ENCODE measurements around the gene ZNF385A. TPM values are rescaled to one million over a fixed set of nuclear protein-coding genes. Genes with fewer than 3 reads are reported as not detected.

Gene ZNF385A
- total and polyA plus RNA-seq, 2 of the 13 experiments (the other 11 are each of a cell fraction or from before 2014, with no cell fraction given) = 0.44 to 0.67 TPM

- TF ChIP-seq, protein P1, sequence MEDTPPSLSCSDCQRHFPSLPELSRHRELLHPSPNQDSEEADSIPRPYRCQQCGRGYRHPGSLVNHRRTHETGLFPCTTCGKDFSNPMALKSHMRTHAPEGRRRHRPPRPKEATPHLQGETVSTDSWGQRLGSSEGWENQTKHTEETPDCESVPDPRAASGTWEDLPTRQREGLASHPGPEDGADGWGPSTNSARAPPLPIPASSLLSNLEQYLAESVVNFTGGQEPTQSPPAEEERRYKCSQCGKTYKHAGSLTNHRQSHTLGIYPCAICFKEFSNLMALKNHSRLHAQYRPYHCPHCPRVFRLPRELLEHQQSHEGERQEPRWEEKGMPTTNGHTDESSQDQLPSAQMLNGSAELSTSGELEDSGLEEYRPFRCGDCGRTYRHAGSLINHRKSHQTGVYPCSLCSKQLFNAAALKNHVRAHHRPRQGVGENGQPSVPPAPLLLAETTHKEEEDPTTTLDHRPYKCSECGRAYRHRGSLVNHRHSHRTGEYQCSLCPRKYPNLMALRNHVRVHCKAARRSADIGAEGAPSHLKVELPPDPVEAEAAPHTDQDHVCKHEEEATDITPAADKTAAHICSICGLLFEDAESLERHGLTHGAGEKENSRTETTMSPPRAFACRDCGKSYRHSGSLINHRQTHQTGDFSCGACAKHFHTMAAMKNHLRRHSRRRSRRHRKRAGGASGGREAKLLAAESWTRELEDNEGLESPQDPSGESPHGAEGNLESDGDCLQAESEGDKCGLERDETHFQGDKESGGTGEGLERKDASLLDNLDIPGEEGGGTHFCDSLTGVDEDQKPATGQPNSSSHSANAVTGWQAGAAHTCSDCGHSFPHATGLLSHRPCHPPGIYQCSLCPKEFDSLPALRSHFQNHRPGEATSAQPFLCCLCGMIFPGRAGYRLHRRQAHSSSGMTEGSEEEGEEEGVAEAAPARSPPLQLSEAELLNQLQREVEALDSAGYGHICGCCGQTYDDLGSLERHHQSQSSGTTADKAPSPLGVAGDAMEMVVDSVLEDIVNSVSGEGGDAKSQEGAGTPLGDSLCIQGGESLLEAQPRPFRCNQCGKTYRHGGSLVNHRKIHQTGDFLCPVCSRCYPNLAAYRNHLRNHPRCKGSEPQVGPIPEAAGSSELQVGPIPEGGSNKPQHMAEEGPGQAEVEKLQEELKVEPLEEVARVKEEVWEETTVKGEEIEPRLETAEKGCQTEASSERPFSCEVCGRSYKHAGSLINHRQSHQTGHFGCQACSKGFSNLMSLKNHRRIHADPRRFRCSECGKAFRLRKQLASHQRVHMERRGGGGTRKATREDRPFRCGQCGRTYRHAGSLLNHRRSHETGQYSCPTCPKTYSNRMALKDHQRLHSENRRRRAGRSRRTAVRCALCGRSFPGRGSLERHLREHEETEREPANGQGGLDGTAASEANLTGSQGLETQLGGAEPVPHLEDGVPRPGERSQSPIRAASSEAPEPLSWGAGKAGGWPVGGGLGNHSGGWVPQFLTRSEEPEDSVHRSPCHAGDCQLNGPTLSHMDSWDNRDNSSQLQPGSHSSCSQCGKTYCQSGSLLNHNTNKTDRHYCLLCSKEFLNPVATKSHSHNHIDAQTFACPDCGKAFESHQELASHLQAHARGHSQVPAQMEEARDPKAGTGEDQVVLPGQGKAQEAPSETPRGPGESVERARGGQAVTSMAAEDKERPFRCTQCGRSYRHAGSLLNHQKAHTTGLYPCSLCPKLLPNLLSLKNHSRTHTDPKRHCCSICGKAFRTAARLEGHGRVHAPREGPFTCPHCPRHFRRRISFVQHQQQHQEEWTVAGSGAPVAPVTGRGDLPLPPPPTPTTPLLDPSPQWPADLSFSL (CRISPR knock-in tag; IDR thresholded peaks at IDR 0.05) = no peak
- TF ChIP-seq SRSF4 (IDR thresholded peaks at IDR 0.05; ENCODE audit: low read depth, low read length, poor library complexity, severe bottlenecking) (no peak), ZMYM3 (CRISPR knock-in tag; IDR thresholded peaks at IDR 0.05) (peak; percentile 60; the same call in 1 of the 2 replicates), POGK (CRISPR knock-in tag; conservative IDR thresholded peaks at IDR 0.05) (0 out of 2 replicates have a peak, but pooled peaks have one; percentile 35), DPF2 (CRISPR knock-in tag; IDR thresholded peaks at IDR 0.05; ENCODE audit: borderline replicate concordance, low read depth) (no peak), MIXL1 (CRISPR knock-in tag; IDR thresholded peaks at IDR 0.05) (peak; percentile 32; the same call in 1 of the 2 replicates), HNRNPLL (IDR thresholded peaks at IDR 0.05; ENCODE audit: low read depth, low read length, poor library complexity, severe bottlenecking) (no peak), ZNF280D (CRISPR knock-in tag; IDR thresholded peaks at IDR 0.05) (0 out of 2 replicates have a peak, but pooled peaks have one; percentile 39), NONO (IDR thresholded peaks at IDR 0.05) (no peak), NONO (CRISPR knock-in tag; conservative IDR thresholded peaks at IDR 0.05) (peak; percentile 71)
- TF ChIP-seq, protein P2, sequence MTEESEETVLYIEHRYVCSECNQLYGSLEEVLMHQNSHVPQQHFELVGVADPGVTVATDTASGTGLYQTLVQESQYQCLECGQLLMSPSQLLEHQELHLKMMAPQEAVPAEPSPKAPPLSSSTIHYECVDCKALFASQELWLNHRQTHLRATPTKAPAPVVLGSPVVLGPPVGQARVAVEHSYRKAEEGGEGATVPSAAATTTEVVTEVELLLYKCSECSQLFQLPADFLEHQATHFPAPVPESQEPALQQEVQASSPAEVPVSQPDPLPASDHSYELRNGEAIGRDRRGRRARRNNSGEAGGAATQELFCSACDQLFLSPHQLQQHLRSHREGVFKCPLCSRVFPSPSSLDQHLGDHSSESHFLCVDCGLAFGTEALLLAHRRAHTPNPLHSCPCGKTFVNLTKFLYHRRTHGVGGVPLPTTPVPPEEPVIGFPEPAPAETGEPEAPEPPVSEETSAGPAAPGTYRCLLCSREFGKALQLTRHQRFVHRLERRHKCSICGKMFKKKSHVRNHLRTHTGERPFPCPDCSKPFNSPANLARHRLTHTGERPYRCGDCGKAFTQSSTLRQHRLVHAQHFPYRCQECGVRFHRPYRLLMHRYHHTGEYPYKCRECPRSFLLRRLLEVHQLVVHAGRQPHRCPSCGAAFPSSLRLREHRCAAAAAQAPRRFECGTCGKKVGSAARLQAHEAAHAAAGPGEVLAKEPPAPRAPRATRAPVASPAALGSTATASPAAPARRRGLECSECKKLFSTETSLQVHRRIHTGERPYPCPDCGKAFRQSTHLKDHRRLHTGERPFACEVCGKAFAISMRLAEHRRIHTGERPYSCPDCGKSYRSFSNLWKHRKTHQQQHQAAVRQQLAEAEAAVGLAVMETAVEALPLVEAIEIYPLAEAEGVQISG (CRISPR knock-in tag; IDR thresholded peaks at IDR 0.05) = peak; percentile 60
These were observed 4.9 kb downstream of the ZNF385A start (continued) for GRCh38 chr12:54379398-54380201.

Data from HepG2 (cell line).